Measurements from ENCODE around the gene EDAR.

- TF ChIP-seq CTCF (IDR thresholded peaks at IDR 0.05) (no peak), POLR2A (IDR thresholded peaks at IDR 0.05) (no peak)
Observed at GRCh38 chr2:108993095-108993937, 4.3 kb upstream of the EDAR start.

Measured in Peyer's patch (tissue), 4 donors.